T-cell (primary cell): Measurements from ENCODE around the gene ITGB6. TPM values are rescaled to one million over a fixed set of nuclear protein-coding genes. Genes with fewer than 3 reads are reported as not detected.

ENCODE experiments used
- ATAC-seq, 4 experiments: fragments of 200-7000 bp in 3 of 4; fragments of 150-1000 bp in 1 of 4; cut with Tn5 transposase; replicated peaks in 1 of 4; 1 replicate in 3 of 4; 2 replicates in 1 of 4; pipeline ENCODE4 v1.10.0; 2021; ENCODE audit warnings: moderate library complexity in 3 of 4, mild to moderate bottlenecking in 2 of 4, moderate number of reproducible peaks in 1 of 4
- CTCF ChIA-PET, 2 donors: fragments of 300-600 bp; sonication (Branson Sonifier 250); formaldehyde crosslinking; loops; one replicate each; lab custom pipeline; 2022; ENCODE audit warnings: antibody characterized with exemption in 2 of 2; lab: Charles Lee
- POLR2A ChIA-PET, 2 donors: fragments of 300-600 bp; sonication (Branson Sonifier 250); formaldehyde crosslinking; loops; one replicate each; lab custom pipeline; 2022; ENCODE audit warnings: antibody characterized with exemption in 2 of 2; lab: Charles Lee
- DNase-seq, 35 experiments: peaks; one replicate each; pipeline versions ENCODE4 v3.0.0 to v3.0.0-alpha.2; 2013 to 2023
- H3K27ac ChIP-seq: one replicate; pipeline ENCODE4 v1.5.1; 2013; ENCODE audit warnings: low read length
- H3K27me3 ChIP-seq, 2 experiments: replicated peaks in 1 of 2; 1 replicate in 1 of 2; 2 replicates in 1 of 2; pipeline versions ENCODE4 v1.6.1 to v1.7.0; 2013; ENCODE audit warnings: low read length in 1 of 2, mixed read lengths in 1 of 2; ENCODE audit not compliant: control insufficient read depth in 2 of 2, insufficient read depth in 2 of 2; ENCODE audit errors: extremely low read depth in 1 of 2
- H3K36me3 ChIP-seq, 2 donors: 1 replicate in 1 of 2; 2 replicates in 1 of 2; pipeline versions ENCODE4 v1.6.1 to v1.7.0; 2013; ENCODE audit warnings: low read length in 1 of 2; ENCODE audit not compliant: control insufficient read depth in 2 of 2, insufficient read depth in 1 of 2; ENCODE audit errors: extremely low read depth in 1 of 2
- H3K4me1 ChIP-seq, 2 experiments: 1 replicate in 1 of 2; 2 replicates in 1 of 2; pipeline versions ENCODE4 v1.6.1 to v1.7.0; 2013; ENCODE audit warnings: low read length in 2 of 2, mixed read lengths in 1 of 2; ENCODE audit not compliant: insufficient read depth in 2 of 2, control insufficient read depth in 1 of 2; ENCODE audit errors: extremely low read depth in 1 of 2
- H3K4me3 ChIP-seq, 2 donors: 1 replicate in 1 of 2; 2 replicates in 1 of 2; pipeline versions ENCODE4 v1.5.1 to v1.7.0; 2013; ENCODE audit warnings: mild to moderate bottlenecking in 2 of 2, low read length in 1 of 2, moderate library complexity in 1 of 2; ENCODE audit not compliant: control insufficient read depth in 1 of 2; ENCODE audit errors: extremely low read depth in 1 of 2
- H3K9me3 ChIP-seq: 2 replicates; pipeline ENCODE4 v1.7.0; 2013
- H3K27ac Mint-ChIP-seq, 2 donors: one replicate each; pipeline ENCODE4 v1.8.0; 2020 to 2021; ENCODE audit warnings: mild to moderate bottlenecking in 2 of 2, mixed read lengths in 2 of 2
- H3K27me3 Mint-ChIP-seq, 2 donors: one replicate each; pipeline ENCODE4 v1.8.0; 2021 to 2022; ENCODE audit warnings: mixed read lengths in 2 of 2
- H3K36me3 Mint-ChIP-seq: one replicate; pipeline ENCODE4 v1.8.0; 2021; ENCODE audit warnings: mixed read lengths
- H3K4me1 Mint-ChIP-seq, 3 donors: one replicate each; pipeline ENCODE4 v1.8.0; 2020 to 2022; ENCODE audit warnings: mixed read lengths in 3 of 3, mild to moderate bottlenecking in 1 of 3
- H3K4me3 Mint-ChIP-seq, 3 donors: one replicate each; pipeline ENCODE4 v1.8.0; 2020 to 2022; ENCODE audit warnings: mild to moderate bottlenecking in 3 of 3, mixed read lengths in 3 of 3, moderate library complexity in 3 of 3
- H3K9me3 Mint-ChIP-seq, 3 donors: one replicate each; pipeline ENCODE4 v1.8.0; 2020 to 2022; ENCODE audit warnings: mixed read lengths in 3 of 3
- WGBS: methylation state at CpG from one replicate; pipeline ENCODE4 v1.1.5; 2013; ENCODE audit warnings: missing lambda C conversion rate; ENCODE audit not compliant: insufficient coverage; 5-methylcytosine and 5-hydroxymethylcytosine counted together
- total RNA-seq, 35 experiments: library from RNA in 6 of 35; stranded (reverse) in 6 of 35; fragments of 120-200 nt in 1 of 35; gene quantifications; one replicate each; pipeline versions ENCODE4 v1.2.1 to v1.2.4 and lab custom pipeline; 2013 to 2026

The ITGB6 gene
- total RNA-seq, 5 donors from 2014 or later (not counting 1 experiment from before 2014, with no cell fraction given): 0.09 to 0.38 TPM; not detected in 3

DNA sequence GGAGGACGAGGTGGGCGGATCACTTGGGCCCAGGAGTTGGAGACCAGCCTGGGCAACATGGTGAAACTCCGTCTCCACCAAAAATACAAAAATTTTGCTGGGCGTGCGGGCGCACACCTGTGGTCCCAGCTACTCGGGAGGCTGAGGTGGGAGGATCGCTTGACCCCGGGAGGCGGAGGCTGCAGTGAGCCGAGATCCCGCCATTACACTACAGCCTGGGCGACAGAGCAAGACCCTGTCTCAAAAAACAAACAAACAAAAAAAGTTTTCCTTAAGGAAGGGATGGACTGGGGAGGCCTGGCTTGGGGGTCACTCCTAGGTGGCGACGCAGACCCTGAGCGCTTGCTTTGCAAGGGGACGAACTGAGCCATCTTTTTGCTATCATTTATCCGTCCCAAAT lies 138.5 kb downstream of the ITGB6 start:
- WGBS: 83% methylated on average over 11 of the region's 18 CpGs
- peaks cover 48 to 67% of the 10 kb centered on the region in 2 donors for H3K27me3 Mint-ChIP-seq

DNA sequence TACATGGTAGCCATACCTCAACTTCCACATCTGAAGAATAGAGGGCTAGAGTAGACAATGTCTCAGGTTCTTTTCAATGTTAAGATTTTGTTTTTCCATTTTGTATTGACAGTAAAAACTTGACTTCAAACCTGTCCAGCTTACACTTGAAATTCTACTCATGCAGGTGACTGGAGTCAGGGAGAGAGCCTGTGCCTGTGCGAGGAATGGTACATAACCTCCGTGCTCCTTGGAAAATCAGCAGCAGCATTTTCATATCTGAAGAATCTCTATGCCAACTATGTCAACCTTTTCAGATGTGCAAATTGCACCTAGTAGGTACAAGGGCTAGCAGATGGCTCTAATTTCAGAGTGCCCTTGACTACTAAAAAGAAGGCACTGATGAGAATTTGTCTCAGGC lies 139.8 kb downstream of the ITGB6 start:
- Histone ChIP-seq H3K27ac (no peak overlapping the region), H3K27me3 (peaks cover 0 to 35% of the 10 kb centered on the region in 2 experiments), H3K4me1 (peaks cover 0 to 10% of the 10 kb centered on the region in 2 experiments), H3K9me3 (no peaks in the 10 kb centered on the region), H3K4me3 (no peak overlapping the region), H3K36me3 (no peaks in the 10 kb centered on the region)
- no peak for DNase-seq
- Mint-ChIP-seq H3K27me3 (peaks cover 44 to 62% of the 10 kb centered on the region in 2 donors), H3K4me3 (no peak overlapping the region), H3K9me3 (no peaks in the 10 kb centered on the region), H3K4me1 (peaks cover 6 to 11% (median 7%) of the 10 kb centered on the region in 3 donors), H3K27ac (no peak overlapping the region), H3K36me3 (no peaks in the 10 kb centered on the region)
- ATAC-seq: no peak
- POLR2A ChIA-PET: no interaction called here
- WGBS: no CpG with 5 or more reads among the region's 2 CpGs
- CTCF ChIA-PET: no interaction called here

More for the DNA sequence above, 138.5 kb downstream of the ITGB6 start:
- Histone ChIP-seq H3K27me3 (peaks cover 0 to 35% of the 10 kb centered on the region in 2 experiments), H3K27ac (no peak overlapping the region), H3K4me1 (peaks cover 0 to 10% of the 10 kb centered on the region in 2 experiments), H3K4me3 (peak overlapping the region in 1 of 2 donors; percentile 65), H3K36me3 (no peaks in the 10 kb centered on the region), H3K9me3 (no peaks in the 10 kb centered on the region)
- H3K36me3 Mint-ChIP-seq: no peaks in the 10 kb centered on the region
- ATAC-seq: no peak
- H3K9me3 Mint-ChIP-seq: no peaks in the 10 kb centered on the region
- H3K4me3 Mint-ChIP-seq: peak overlapping the region in 2 of 3 donors; percentile 42 to 75
- no peak overlapping the region for H3K27ac Mint-ChIP-seq
- no peak for DNase-seq
- H3K4me1 Mint-ChIP-seq: peaks cover 6 to 11% (median 7%) of the 10 kb centered on the region in 3 donors
- ChIA-PET POLR2A (no interaction called here), CTCF (no interaction called here)

DNA sequence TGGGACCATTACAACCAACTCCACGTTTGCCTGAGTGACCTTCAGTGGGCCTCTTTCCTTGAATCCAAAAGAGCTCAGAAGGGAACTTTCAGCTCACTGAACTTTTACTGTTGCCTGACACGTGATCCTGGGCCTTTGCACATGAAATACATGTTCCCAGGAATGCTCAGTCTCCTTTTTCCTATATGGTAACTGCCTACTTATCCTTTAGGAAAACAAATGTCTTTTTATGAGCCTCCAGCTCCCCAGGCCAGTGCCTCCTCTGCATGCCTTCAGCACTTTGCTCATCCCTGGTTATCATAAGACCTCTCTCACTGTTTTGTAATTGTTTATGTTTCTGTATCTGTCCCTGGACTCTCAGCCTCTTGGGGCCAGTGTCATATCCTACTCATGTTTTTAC lies 142.7 kb downstream of the ITGB6 start:
- H3K36me3 Mint-ChIP-seq: no peaks in the 10 kb centered on the region
- 49% methylated on average over 2 of the region's 2 CpGs for WGBS
- H3K4me1 ChIP-seq: peaks cover 0 to 5% of the 10 kb centered on the region in 2 experiments

DNA sequence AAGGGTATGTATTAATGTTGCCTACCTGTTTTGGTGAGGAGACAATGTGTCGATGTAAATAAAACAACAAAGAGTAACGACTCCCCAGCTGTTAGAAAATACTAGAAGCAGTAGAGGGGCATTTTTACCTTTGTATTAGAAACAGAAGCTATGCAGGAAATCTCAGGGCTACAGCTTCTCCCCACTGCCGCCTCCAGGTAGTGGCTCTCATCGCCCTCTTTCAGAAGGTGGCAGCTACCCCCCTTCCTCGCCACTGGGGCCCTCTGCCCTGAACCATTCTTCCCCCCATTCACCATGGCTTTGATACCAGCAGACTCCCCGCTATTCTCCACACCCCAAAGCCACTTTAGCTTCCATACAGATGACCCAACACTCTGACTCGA lies 144.4 kb downstream of the ITGB6 start:
- no peaks in the 10 kb centered on the region for H3K9me3 Mint-ChIP-seq
- peaks cover 21 to 37% of the 10 kb centered on the region in 2 donors for H3K27me3 Mint-ChIP-seq
- no peak for DNase-seq
- H3K4me1 ChIP-seq: no peaks in the 10 kb centered on the region
- no peaks in the 10 kb centered on the region for H3K4me1 Mint-ChIP-seq
- no peaks in the 10 kb centered on the region for H3K9me3 ChIP-seq
- peaks cover 0 to 8% of the 10 kb centered on the region in 2 experiments for H3K27me3 ChIP-seq
- H3K27ac ChIP-seq: no peak overlapping the region
- no peaks in the 10 kb centered on the region for H3K36me3 Mint-ChIP-seq
- ChIA-PET CTCF (no interaction called here), POLR2A (no interaction called here)
- H3K4me3 Mint-ChIP-seq: no peak overlapping the region
- WGBS: 83% methylated on average over 3 of the region's 7 CpGs
- H3K4me3 ChIP-seq: no peak overlapping the region
- no peaks in the 10 kb centered on the region for H3K36me3 ChIP-seq
- ATAC-seq: no peak
- H3K27ac Mint-ChIP-seq: no peak overlapping the region

More for the DNA sequence above, 142.7 kb downstream of the ITGB6 start:
- no peak for ATAC-seq
- peaks cover 0 to 22% of the 10 kb centered on the region in 2 experiments for H3K27me3 ChIP-seq
- H3K27ac ChIP-seq: no peak overlapping the region
- H3K36me3 ChIP-seq: no peaks in the 10 kb centered on the region
- no peak overlapping the region for H3K4me3 ChIP-seq
- H3K27me3 Mint-ChIP-seq: peaks cover 28 to 46% of the 10 kb centered on the region in 2 donors
- no peaks in the 10 kb centered on the region for H3K9me3 Mint-ChIP-seq
- no peak for DNase-seq
- H3K4me1 Mint-ChIP-seq: peaks cover 0 to 5% (median 0%) of the 10 kb centered on the region in 3 donors
- ChIA-PET CTCF (interaction anchor here in 1 of 2 donors (1.0 kb wide), 1 partner anchor 151 kb away, joined by 3 read pairs; no protein-coding TSS in a partner anchor), POLR2A (no interaction called here)
- no peak overlapping the region for H3K27ac Mint-ChIP-seq
- no peak overlapping the region for H3K4me3 Mint-ChIP-seq
- H3K9me3 ChIP-seq: no peaks in the 10 kb centered on the region

DNA sequence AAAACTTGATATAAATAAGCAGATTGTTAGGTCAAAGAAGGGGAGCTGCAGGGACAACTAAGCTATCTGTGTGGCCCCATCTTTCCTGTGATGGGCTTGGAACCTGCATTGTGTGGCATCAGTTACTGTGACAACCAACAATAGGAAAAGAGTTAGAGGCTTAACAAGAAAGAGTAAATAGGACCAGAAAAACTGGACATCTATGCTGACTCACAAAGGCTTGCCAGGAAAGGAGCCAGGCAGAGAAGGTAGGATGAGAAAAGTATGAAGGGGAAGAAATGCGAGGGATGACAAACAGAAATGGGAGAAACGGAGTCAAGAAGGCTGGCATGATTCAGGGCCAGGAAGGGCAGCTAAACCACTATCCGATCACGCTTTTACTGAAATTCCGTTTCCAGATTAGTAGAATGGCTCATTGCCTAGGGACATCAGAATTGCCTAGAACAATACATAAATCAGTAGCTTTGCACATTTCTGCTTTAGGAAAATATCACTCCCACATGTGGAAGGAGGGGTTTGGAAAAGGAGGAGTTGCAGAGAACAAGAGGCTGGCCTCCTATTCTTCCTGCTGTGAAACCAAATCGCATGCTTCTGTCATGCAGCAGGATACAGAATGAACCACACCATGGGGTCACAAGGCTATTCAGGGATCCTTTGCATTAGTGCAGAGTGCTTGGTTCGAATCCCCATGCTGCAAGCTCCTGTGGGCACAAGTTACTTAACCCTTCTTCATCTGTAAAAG lies 144.9 kb downstream of the ITGB6 start:
- no peak for ATAC-seq
- ChIA-PET CTCF (no interaction called here), POLR2A (interaction anchor here in 1 of 2 donors (0.5 kb wide), 1 partner anchor 177 kb away, joined by 4 read pairs; no protein-coding TSS in a partner anchor)
- no peaks in the 10 kb centered on the region for H3K36me3 Mint-ChIP-seq
- H3K9me3 Mint-ChIP-seq: no peaks in the 10 kb centered on the region
- Histone ChIP-seq H3K4me3 (no peak overlapping the region), H3K9me3 (no peaks in the 10 kb centered on the region), H3K27me3 (peaks cover 0 to 8% of the 10 kb centered on the region in 2 experiments), H3K36me3 (no peaks in the 10 kb centered on the region), H3K27ac (no peak overlapping the region), H3K4me1 (no peaks in the 10 kb centered on the region)
- no peak overlapping the region for H3K4me3 Mint-ChIP-seq
- peaks cover 17 to 31% of the 10 kb centered on the region in 2 donors for H3K27me3 Mint-ChIP-seq
- no peak for DNase-seq
- WGBS: 86% methylated on average over 5 of the region's 7 CpGs
- no peaks in the 10 kb centered on the region for H3K4me1 Mint-ChIP-seq
- no peak overlapping the region for H3K27ac Mint-ChIP-seq

DNA sequence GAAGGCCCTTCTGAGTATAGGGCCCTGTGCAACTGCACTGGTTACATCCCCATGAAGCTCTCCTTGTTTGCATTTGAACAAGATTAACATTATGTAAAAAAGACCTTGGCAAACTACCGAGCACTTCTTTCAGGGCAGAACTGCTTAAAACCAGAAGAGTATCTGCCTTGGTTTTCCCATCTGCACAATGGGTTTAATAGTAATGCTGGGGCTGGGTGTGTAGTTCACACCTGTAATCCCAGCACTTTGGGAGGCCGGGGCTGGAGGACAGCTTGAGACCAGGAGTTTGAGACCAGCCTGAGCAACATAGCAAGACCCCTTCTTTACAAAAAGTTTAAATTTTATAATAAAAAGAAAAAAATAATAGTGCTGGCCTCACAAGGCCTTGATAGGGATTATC lies 146.1 kb downstream of the ITGB6 start:
- H3K27me3 Mint-ChIP-seq: peaks cover 10 to 21% of the 10 kb centered on the region in 2 donors
- H3K9me3 ChIP-seq: no peaks in the 10 kb centered on the region
- no peak overlapping the region for H3K27ac ChIP-seq
- ChIA-PET CTCF (no interaction called here), POLR2A (no interaction called here)
- H3K4me3 ChIP-seq: no peak overlapping the region
- H3K4me3 Mint-ChIP-seq: no peak overlapping the region
- H3K36me3 ChIP-seq: no peaks in the 10 kb centered on the region
- 100% methylated on average over 1 of the region's 2 CpGs for WGBS
- peaks cover 0 to 5% of the 10 kb centered on the region in 2 experiments for H3K27me3 ChIP-seq
- ATAC-seq (no peak), DNase-seq (no peak)
- H3K27ac Mint-ChIP-seq: no peak overlapping the region
- H3K4me1 ChIP-seq: no peaks in the 10 kb centered on the region
- no peaks in the 10 kb centered on the region for H3K9me3 Mint-ChIP-seq
- no peaks in the 10 kb centered on the region for H3K36me3 Mint-ChIP-seq
- no peaks in the 10 kb centered on the region for H3K4me1 Mint-ChIP-seq
